AG04449 (cell line): ENCODE data around the gene CD4.

Experiments used
- CTCF ChIA-PET: fragments of 350-600 bp; formaldehyde crosslinking; extraction: SDS; loops from one replicate; lab custom pipeline; 2021; ENCODE audit warnings: antibody characterized with exemption; lab: Yijun Ruan, JAX
- POLR2A ChIA-PET: fragments of 400-600, 350-600 bp; formaldehyde crosslinking; extraction: SDS; loops from one replicate; lab custom pipeline; 2020; ENCODE audit warnings: antibody characterized with exemption, inconsistent platforms; lab: Yijun Ruan, JAX
- DNase-seq: peaks from one replicate; pipeline ENCODE4 v3.0.0-alpha.2; 2010; ENCODE audit warnings: low read depth, low spot score
- H3K4me3 ChIP-seq: 2 replicates; pipeline ENCODE4 v1.5.1; 2011; ENCODE audit warnings: low read depth, mild to moderate bottlenecking, control low read depth, low read length
- TF ChIP-seq, protein P1 (sequence below): IDR thresholded peaks from one replicate; pipeline ENCODE4 v1.5.1; 2011; ENCODE audit warnings: mild to moderate bottlenecking, moderate library complexity, low read length, control low read depth, inconsistent platforms; ENCODE audit not compliant: insufficient read depth; ENCODE audit errors: missing control alignments

Gene CD4

DNA sequence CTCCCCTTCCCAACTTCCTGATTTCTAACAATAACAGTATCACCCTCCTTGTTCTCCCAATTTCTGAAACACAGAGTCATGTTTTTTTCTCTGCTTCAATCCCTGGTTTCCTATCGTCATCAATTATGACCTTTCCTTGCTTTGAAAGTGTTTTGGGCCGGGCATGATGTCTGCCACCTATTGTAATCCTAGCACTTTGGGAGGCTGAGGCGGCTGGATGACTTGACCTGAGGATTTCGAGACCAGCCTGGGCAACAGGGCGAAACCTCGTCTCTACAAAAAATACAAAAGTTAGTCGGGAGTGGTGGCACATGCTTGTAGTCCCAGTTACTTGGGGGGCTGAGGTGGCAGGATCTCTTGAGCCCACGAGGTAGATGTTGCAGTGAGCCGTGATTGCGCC, 19.7 kb downstream of the CD4 start:
- DNase-seq: no peak
- no peak overlapping the region for H3K4me3 ChIP-seq
- TF ChIP-seq, protein P1, sequence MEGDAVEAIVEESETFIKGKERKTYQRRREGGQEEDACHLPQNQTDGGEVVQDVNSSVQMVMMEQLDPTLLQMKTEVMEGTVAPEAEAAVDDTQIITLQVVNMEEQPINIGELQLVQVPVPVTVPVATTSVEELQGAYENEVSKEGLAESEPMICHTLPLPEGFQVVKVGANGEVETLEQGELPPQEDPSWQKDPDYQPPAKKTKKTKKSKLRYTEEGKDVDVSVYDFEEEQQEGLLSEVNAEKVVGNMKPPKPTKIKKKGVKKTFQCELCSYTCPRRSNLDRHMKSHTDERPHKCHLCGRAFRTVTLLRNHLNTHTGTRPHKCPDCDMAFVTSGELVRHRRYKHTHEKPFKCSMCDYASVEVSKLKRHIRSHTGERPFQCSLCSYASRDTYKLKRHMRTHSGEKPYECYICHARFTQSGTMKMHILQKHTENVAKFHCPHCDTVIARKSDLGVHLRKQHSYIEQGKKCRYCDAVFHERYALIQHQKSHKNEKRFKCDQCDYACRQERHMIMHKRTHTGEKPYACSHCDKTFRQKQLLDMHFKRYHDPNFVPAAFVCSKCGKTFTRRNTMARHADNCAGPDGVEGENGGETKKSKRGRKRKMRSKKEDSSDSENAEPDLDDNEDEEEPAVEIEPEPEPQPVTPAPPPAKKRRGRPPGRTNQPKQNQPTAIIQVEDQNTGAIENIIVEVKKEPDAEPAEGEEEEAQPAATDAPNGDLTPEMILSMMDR: no peak
- ChIA-PET CTCF (interaction anchor here (1.0 to 3.3 kb wide), 6 partner anchors 12 to 195 kb away, joined by 3 to 19 read pairs (median 4); partner anchors contain the start of genes MLF2 and PTMS), POLR2A (no interaction called here)

DNA sequence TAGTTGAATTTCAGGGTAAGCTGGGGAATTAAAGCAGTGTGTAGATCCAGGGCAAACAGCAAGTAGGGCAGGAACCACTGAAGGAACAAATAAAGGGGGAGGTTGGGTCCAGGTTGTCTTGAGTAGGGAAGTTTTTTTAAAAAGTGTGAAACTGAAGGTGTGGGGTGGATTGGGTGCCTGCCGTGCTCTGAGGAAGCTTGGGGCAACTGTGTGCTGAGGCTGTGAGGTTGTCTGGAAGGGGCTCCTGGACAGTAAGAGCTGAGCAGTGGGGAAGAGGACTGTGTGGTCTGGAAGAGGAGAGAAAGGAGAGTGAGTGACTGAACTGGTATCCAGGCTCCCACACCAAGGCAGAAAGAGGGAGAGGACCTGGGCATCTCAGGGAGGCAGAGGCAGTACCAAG, 21.4 kb downstream of the CD4 start:
- no peak for DNase-seq
- TF ChIP-seq, protein P1: no peak
- no peak overlapping the region for H3K4me3 ChIP-seq
- ChIA-PET CTCF (interaction anchor here (1.5 to 4.5 kb wide), 5 partner anchors 11 to 57 kb away, joined by 3 to 37 read pairs (median 8); partner anchors contain the start of genes CD4, GPR162, MLF2 and P3H3), POLR2A (no interaction called here)

DNA sequence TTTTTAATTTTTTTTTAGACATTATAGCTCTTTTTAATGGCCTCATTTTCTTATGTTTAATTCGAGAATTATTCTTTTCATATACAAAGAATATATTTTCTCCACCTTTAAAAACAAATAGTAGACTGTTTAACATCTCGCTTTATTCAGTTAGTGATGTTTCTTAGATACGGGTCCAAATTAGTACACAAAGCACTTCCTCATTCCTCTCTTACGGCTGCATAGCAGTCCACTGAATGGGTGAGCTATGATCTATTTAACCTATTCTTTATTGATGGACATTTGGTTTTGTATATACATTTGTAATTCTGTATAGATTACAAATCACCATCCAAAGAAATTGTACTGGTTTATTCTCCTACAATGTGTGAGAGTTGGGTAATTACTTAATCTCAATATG, 24.0 kb downstream of the CD4 start:
- ChIA-PET POLR2A (interaction anchor here (0.8 kb wide), 1 partner anchor 8 kb away, joined by 3 read pairs; no protein-coding TSS in a partner anchor), CTCF (interaction anchor here (1.0 to 4.5 kb wide), 5 partner anchors 13 to 88 kb away, joined by 3 to 37 read pairs (median 6); partner anchors contain the start of genes P3H3 and PTMS)
- H3K4me3 ChIP-seq: no peak overlapping the region
- DNase-seq: no peak
- TF ChIP-seq, protein P1: no peak

DNA sequence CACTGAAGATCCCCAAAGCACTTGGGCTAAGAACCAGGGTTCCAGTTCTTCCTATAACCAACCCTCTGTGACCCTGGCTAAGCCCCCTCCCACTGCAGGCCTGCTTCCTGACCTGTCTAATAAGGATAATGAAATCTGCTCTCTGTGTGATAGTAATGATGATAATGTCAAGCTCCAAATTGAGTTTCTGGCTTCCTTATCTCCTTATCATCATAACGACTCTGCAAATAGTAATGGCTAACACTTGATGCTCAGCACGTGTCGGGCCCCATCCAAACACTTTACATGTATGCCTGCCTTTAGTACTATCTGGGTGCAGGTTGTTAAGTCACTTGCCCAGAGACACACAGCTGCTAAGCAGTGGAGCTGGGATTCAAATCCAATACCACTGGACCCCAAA, 27.3 kb downstream of the CD4 start:
- DNase-seq: no peak
- CTCF ChIA-PET: interaction anchor here (1.1 to 1.7 kb wide), 3 partner anchors 9 to 63 kb away, joined by 3 to 12 read pairs (median 7); partner anchors contain the start of gene MLF2
- H3K4me3 ChIP-seq: no peak overlapping the region
- POLR2A ChIA-PET: interaction anchor here (0.8 kb wide), 1 partner anchor 50 kb away, joined by 3 read pairs; the partner anchor contains the start of gene PTMS
- TF ChIP-seq, protein P1: no peak

DNA sequence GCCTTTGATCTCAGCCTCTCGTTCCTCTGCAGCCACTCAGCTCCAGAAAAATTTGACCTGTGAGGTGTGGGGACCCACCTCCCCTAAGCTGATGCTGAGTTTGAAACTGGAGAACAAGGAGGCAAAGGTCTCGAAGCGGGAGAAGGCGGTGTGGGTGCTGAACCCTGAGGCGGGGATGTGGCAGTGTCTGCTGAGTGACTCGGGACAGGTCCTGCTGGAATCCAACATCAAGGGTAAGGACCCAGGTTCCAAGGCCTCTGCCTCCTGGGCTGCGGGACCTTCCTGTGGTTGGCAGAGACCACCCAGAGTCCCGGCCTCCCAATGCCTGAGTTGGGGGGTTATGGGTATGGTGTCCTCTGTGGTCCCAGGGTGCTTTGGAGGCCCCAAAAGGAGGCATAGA, 27.8 kb downstream of the CD4 start:
- no peak overlapping the region for H3K4me3 ChIP-seq
- TF ChIP-seq, protein P1: no peak
- ChIA-PET CTCF (interaction anchor here (1.1 to 1.7 kb wide), 3 partner anchors 9 to 64 kb away, joined by 3 to 12 read pairs (median 7); partner anchors contain the start of gene MLF2), POLR2A (interaction anchor here (0.8 kb wide), 1 partner anchor 51 kb away, joined by 3 read pairs; the partner anchor contains the start of gene PTMS)
- no peak for DNase-seq

DNA sequence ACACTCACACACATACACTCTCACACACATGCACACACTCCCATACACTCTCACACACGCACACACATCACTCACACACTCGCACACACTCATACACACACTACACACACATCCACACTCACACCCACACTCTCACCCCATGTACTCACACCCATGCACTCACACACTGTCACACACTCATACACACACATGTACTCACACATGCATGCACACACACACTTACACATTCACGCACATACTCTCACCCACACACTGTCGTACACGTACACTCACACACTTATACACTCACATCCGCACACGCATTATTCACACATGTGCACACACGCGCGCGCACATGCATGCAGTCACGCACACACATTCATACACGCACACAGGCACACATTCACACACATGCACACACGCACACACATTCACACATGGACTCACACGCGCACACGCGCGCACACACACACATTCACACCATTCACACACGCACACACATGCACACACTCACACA, 28.4 kb downstream of the CD4 start:
- TF ChIP-seq, protein P1: no peak
- ChIA-PET CTCF (no interaction called here), POLR2A (no interaction called here)
- H3K4me3 ChIP-seq: no peak overlapping the region
- DNase-seq: no peak
